Measurements from ENCODE around the gene CHCHD3.

- TF ChIP-seq CTCF (conservative IDR thresholded peaks at IDR 0.05 in 1 of 2, IDR thresholded peaks at IDR 0.05 in 1 of 2; ENCODE audit: low read depth in 1 of 2, low read length in 2 of 2) (no peak), EZH2 (IDR thresholded peaks at IDR 0.05; ENCODE audit: low read length, missing control alignments) (no peak)
These were observed 209.9 kb downstream of the CHCHD3 start for GRCh38 chr7:132872034-132872433.
